Thymus (tissue), 11 donors: ENCODE measurements around the gene ATF6B. TPM values are rescaled to one million over a fixed set of nuclear protein-coding genes. Genes with fewer than 3 reads are reported as not detected.

Source experiments
- DNase-seq, 9 donors: peaks; one replicate each; pipeline ENCODE4 v3.0.0-alpha.2; 2013; ENCODE audit warnings: low spot score in 9 of 9, low read depth in 6 of 9, missing footprints in 1 of 9
- H3K27ac ChIP-seq, 2 donors: one replicate each; pipeline ENCODE4 v1.5.1; 2013; ENCODE audit warnings: control low read depth in 1 of 2, low read depth in 1 of 2, low read length in 1 of 2, mild to moderate bottlenecking in 1 of 2, moderate library complexity in 1 of 2
- H3K27me3 ChIP-seq, 2 donors: one replicate each; pipeline ENCODE4 v1.5.1; 2013; ENCODE audit warnings: low read length in 1 of 2; ENCODE audit not compliant: control insufficient read depth in 2 of 2, insufficient read depth in 1 of 2
- H3K36me3 ChIP-seq, 2 donors: one replicate each; pipeline ENCODE4 v1.5.1; 2013; ENCODE audit warnings: low read length in 1 of 2, mild to moderate bottlenecking in 1 of 2, moderate library complexity in 1 of 2; ENCODE audit not compliant: control insufficient read depth in 2 of 2, insufficient read depth in 2 of 2
- H3K4me1 ChIP-seq, 2 donors: one replicate each; pipeline ENCODE4 v1.5.1; 2013; ENCODE audit warnings: low read length in 2 of 2; ENCODE audit not compliant: control insufficient read depth in 2 of 2, insufficient read depth in 2 of 2
- H3K4me3 ChIP-seq, 2 donors: one replicate each; pipeline ENCODE4 v1.5.1; 2013; ENCODE audit warnings: low read length in 2 of 2, control low read depth in 1 of 2, mild to moderate bottlenecking in 1 of 2
- H3K9me3 ChIP-seq, 2 donors: one replicate each; pipeline ENCODE4 v1.5.1; 2013; ENCODE audit warnings: low read length in 1 of 2, mild to moderate bottlenecking in 1 of 2; ENCODE audit not compliant: control insufficient read depth in 2 of 2, insufficient read depth in 1 of 2
- WGBS: extraction: QIAGEN DNeasy Blood & Tissue Kit; methylation state at CpG from one replicate; pipeline ENCODE4 v1.1.7; 2013; 5-methylcytosine and 5-hydroxymethylcytosine counted together
- polyA plus RNA-seq: library from polyadenylated mRNA; stranded (reverse); fragments of 200-250 nt; gene quantifications from one replicate; pipeline ENCODE4 v1.2.3, GENCODE V29; 2013
- total RNA-seq: library from RNA; stranded (reverse); fragments of 120-200 nt; gene quantifications from one replicate; pipeline ENCODE4 v1.2.4, GENCODE V29; 2013
- donor health status: healthy.

Gene ATF6B
- total and polyA plus RNA-seq, 2 donors: 16.0 to 49.2 TPM

GRCh38 chr6:32092760-32093497, 35.1 kb downstream of the ATF6B start:
- WGBS: 91% methylated on average over 8 of the region's 8 CpGs
- H3K27me3 ChIP-seq: peaks cover 27 to 88% of the 10 kb centered on the region in 2 donors
- DNase-seq: no peak

GRCh38 chr6:32089082-32089828, 38.8 kb downstream of the ATF6B start:
- Histone ChIP-seq H3K9me3 (no peaks in the 10 kb centered on the region), H3K4me3 (no peak overlapping the region), H3K27ac (no peak overlapping the region), H3K4me1 (peaks cover 0 to 3% of the 10 kb centered on the region in 2 donors), H3K27me3 (peaks cover 12 to 87% of the 10 kb centered on the region in 2 donors), H3K36me3 (no peaks in the 10 kb centered on the region)
- 94% methylated on average over 10 of the region's 10 CpGs for WGBS
- DNase-seq: no peak

More at GRCh38 chr6:32092760-32093497, 35.1 kb downstream of the ATF6B start:
- H3K4me1 ChIP-seq: no peaks in the 10 kb centered on the region
- no peak overlapping the region for H3K4me3 ChIP-seq
- no peak overlapping the region for H3K27ac ChIP-seq
- no peaks in the 10 kb centered on the region for H3K36me3 ChIP-seq
- peaks cover 0 to 5% of the 10 kb centered on the region in 2 donors for H3K9me3 ChIP-seq

GRCh38 chr6:32088487-32089049, 39.5 kb downstream of the ATF6B start:
- peaks cover 0 to 3% of the 10 kb centered on the region in 2 donors for H3K4me1 ChIP-seq
- no peak overlapping the region for H3K27ac ChIP-seq
- H3K4me3 ChIP-seq: no peak overlapping the region
- DNase-seq: no peak
- peaks cover 12 to 89% of the 10 kb centered on the region in 2 donors for H3K27me3 ChIP-seq
- no peaks in the 10 kb centered on the region for H3K9me3 ChIP-seq
- WGBS: 96% methylated on average over 14 of the region's 14 CpGs
- no peaks in the 10 kb centered on the region for H3K36me3 ChIP-seq

- peak; percentile 11 to 65 (median 24) for DNase-seq
- WGBS: 19% methylated on average over 49 of the region's 50 CpGs
- Histone ChIP-seq H3K27me3 (peaks cover 12 to 87% of the 10 kb centered on the region in 2 donors), H3K9me3 (no peaks in the 10 kb centered on the region), H3K4me1 (peaks cover 0 to 3% of the 10 kb centered on the region in 2 donors), H3K36me3 (no peaks in the 10 kb centered on the region), H3K4me3 (no peak overlapping the region), H3K27ac (no peak overlapping the region)
Measured at GRCh38 chr6:32087574-32088486, 40.2 kb downstream of the ATF6B start.

- Histone ChIP-seq H3K36me3 (no peaks in the 10 kb centered on the region), H3K27ac (peak overlapping the region in 1 of 2 donors; percentile 49), H3K27me3 (peaks cover 12 to 91% of the 10 kb centered on the region in 2 donors), H3K9me3 (no peaks in the 10 kb centered on the region), H3K4me1 (peaks cover 0 to 3% of the 10 kb centered on the region in 2 donors), H3K4me3 (no peak overlapping the region)
- WGBS: 32% methylated on average over 45 of the region's 45 CpGs
- DNase-seq: no peak
Measured at GRCh38 chr6:32086661-32087573, 41.1 kb downstream of the ATF6B start.

GRCh38 chr6:32085759-32086459, 42.1 kb downstream of the ATF6B start:
- Histone ChIP-seq H3K9me3 (no peaks in the 10 kb centered on the region), H3K36me3 (no peaks in the 10 kb centered on the region), H3K4me1 (peaks cover 0 to 3% of the 10 kb centered on the region in 2 donors), H3K27me3 (peaks cover 12 to 93% of the 10 kb centered on the region in 2 donors), H3K27ac (no peak overlapping the region), H3K4me3 (no peak overlapping the region)
- DNase-seq: no peak
- WGBS: 89% methylated on average over 17 of the region's 17 CpGs

GRCh38 chr6:32084780-32085179, 43.3 kb downstream of the ATF6B start:
- Histone ChIP-seq H3K4me3 (no peak overlapping the region), H3K27ac (no peak overlapping the region), H3K27me3 (peaks cover 12 to 85% of the 10 kb centered on the region in 2 donors), H3K36me3 (no peaks in the 10 kb centered on the region), H3K9me3 (no peaks in the 10 kb centered on the region), H3K4me1 (peaks cover 0 to 3% of the 10 kb centered on the region in 2 donors)
- DNase-seq: no peak
- WGBS: 100% methylated on average over 2 of the region's 2 CpGs
